ENCODE data around the gene PTPN2. TPM values are rescaled to one million over a fixed set of nuclear protein-coding genes. Genes with fewer than 3 reads are reported as not detected.

The PTPN2 gene
- 10 to 100 TPM; 33.7 to 60.5 (median 38.0) TPM for total RNA-seq

GRCh38 chr18:12883684-12884405 lies at the start of gene PTPN2:
Gene PTPN2 (minus strand): TSS chr18:12884237. CDS start chr18:12884141, 96 bp downstream.
- no peak for TF ChIP-seq CTCF (IDR thresholded peaks at IDR 0.05; ENCODE audit: low read depth)

- TF ChIP-seq CTCF (IDR thresholded peaks at IDR 0.05; ENCODE audit: low read depth), result no peak
Measured at GRCh38 chr18:12933327-12933726, 49.3 kb upstream of the PTPN2 start.

GRCh38 chr18:12930908-12931307 lies 46.9 kb upstream of the PTPN2 start:
- no peak for TF ChIP-seq CTCF (IDR thresholded peaks at IDR 0.05; ENCODE audit: low read depth)

- no peak for TF ChIP-seq CTCF (IDR thresholded peaks at IDR 0.05; ENCODE audit: low read depth)
Measured at GRCh38 chr18:12930376-12930775, 46.3 kb upstream of the PTPN2 start.

- no peak for TF ChIP-seq CTCF (IDR thresholded peaks at IDR 0.05; ENCODE audit: low read depth)
Measured at GRCh38 chr18:12929477-12930083, 45.5 kb upstream of the PTPN2 start.

GRCh38 chr18:12928641-12929040 lies 44.6 kb upstream of the PTPN2 start:
- TF ChIP-seq CTCF (IDR thresholded peaks at IDR 0.05; ENCODE audit: low read depth), result no peak

GRCh38 chr18:12928206-12928605 lies 44.2 kb upstream of the PTPN2 start:
- no peak for TF ChIP-seq CTCF (IDR thresholded peaks at IDR 0.05; ENCODE audit: low read depth)

Data from subcutaneous adipose tissue (tissue), 4 donors.